HEK293 (cell line): ENCODE data around the gene RRP1.

Source experiments
- SP7 ChIP-seq: fragments of 450-650 bp; formaldehyde crosslinking; IDR thresholded peaks from 2 replicates; pipeline ENCODE4 v1.5.1; 2016; ENCODE audit warnings: missing biosample characterization, missing genetic modification characterization
- YY1 ChIP-seq: fragments of 450-650 bp; formaldehyde crosslinking; IDR thresholded peaks from 2 replicates; pipeline ENCODE4 v1.5.1; 2018; ENCODE audit warnings: missing biosample characterization, missing genetic modification characterization
- ZNF24 ChIP-seq: fragments of 450-650 bp; formaldehyde crosslinking; IDR thresholded peaks from 2 replicates; pipeline ENCODE4 v1.5.1; 2016; ENCODE audit warnings: missing biosample characterization, missing genetic modification characterization
- ZNF843 ChIP-seq: fragments of 450-650 bp; formaldehyde crosslinking; IDR thresholded peaks from 2 replicates; pipeline ENCODE4 v1.5.1; 2016; ENCODE audit warnings: missing biosample characterization, missing genetic modification characterization
- TF ChIP-seq, protein P1 (sequence below): fragments of 450-650 bp; formaldehyde crosslinking; IDR thresholded peaks from 2 replicates; pipeline ENCODE4 v1.5.1; 2016; ENCODE audit warnings: missing biosample characterization, missing genetic modification characterization
- TF ChIP-seq, protein P2 (sequence below): fragments of 450-650 bp; formaldehyde crosslinking; IDR thresholded peaks from 2 replicates; pipeline ENCODE4 v1.5.1; 2016; ENCODE audit warnings: missing biosample characterization, missing genetic modification characterization
- TF ChIP-seq, protein P3 (sequence below): fragments of 450-650 bp; formaldehyde crosslinking; IDR thresholded peaks from 2 replicates; pipeline ENCODE4 v1.5.1; 2017; ENCODE audit warnings: missing biosample characterization, missing genetic modification characterization

DNA sequence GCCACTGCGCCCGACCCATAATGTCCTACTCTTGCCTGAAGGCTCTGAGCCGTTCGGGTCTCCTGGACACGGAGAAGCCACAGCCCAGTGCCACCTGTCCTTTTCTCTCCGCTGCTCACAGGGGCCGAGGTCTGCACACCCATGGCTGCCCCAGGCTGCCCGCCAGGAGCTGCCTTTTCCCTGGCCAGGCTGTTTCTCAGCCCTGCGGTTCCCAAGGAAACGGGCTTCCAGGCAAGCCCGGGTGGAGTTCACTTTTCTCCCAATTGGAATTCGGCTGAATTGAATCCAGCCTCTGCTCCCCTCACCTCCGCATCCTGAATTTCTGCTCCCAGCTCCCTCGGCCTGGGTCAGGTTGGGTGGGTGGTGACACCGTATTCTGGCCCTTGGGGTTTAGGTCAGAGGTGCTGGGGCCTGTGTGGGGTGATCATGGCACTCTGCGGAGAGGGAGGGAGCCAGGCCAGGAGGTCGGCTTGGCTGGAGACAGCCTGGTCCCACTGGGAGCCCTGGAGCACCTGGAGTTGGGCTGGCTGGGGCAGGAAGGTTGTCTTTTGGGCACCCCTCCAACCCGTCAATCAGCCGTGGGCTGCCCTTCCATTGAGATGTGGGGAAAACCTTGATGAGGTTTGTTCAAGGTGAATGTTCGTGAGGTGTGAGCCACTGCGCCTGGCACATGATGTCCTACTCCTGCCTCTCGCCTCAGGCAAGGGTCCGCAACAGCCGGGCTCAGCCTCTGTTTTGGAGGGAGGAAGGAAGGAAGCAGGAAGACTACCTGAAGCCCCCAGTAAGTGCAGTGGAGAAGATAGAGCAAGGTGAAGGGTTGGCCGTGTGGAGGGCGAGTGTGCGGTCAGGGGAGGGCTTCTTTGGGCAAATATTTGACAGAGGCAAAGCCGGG, 25.1 kb downstream of the RRP1 start:
- TF ChIP-seq, protein P1, sequence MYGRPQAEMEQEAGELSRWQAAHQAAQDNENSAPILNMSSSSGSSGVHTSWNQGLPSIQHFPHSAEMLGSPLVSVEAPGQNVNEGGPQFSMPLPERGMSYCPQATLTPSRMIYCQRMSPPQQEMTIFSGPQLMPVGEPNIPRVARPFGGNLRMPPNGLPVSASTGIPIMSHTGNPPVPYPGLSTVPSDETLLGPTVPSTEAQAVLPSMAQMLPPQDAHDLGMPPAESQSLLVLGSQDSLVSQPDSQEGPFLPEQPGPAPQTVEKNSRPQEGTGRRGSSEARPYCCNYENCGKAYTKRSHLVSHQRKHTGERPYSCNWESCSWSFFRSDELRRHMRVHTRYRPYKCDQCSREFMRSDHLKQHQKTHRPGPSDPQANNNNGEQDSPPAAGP (tag by site-specific recombination): no peak
- no peak for TF ChIP-seq ZNF843
- TF ChIP-seq, protein P2, sequence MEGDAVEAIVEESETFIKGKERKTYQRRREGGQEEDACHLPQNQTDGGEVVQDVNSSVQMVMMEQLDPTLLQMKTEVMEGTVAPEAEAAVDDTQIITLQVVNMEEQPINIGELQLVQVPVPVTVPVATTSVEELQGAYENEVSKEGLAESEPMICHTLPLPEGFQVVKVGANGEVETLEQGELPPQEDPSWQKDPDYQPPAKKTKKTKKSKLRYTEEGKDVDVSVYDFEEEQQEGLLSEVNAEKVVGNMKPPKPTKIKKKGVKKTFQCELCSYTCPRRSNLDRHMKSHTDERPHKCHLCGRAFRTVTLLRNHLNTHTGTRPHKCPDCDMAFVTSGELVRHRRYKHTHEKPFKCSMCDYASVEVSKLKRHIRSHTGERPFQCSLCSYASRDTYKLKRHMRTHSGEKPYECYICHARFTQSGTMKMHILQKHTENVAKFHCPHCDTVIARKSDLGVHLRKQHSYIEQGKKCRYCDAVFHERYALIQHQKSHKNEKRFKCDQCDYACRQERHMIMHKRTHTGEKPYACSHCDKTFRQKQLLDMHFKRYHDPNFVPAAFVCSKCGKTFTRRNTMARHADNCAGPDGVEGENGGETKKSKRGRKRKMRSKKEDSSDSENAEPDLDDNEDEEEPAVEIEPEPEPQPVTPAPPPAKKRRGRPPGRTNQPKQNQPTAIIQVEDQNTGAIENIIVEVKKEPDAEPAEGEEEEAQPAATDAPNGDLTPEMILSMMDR: no peak
- no peak for TF ChIP-seq SP7 (tag by site-specific recombination)
- TF ChIP-seq ZNF24 (tag by site-specific recombination): no peak
- TF ChIP-seq YY1 (tag by site-specific recombination): no peak
- TF ChIP-seq, protein P3, sequence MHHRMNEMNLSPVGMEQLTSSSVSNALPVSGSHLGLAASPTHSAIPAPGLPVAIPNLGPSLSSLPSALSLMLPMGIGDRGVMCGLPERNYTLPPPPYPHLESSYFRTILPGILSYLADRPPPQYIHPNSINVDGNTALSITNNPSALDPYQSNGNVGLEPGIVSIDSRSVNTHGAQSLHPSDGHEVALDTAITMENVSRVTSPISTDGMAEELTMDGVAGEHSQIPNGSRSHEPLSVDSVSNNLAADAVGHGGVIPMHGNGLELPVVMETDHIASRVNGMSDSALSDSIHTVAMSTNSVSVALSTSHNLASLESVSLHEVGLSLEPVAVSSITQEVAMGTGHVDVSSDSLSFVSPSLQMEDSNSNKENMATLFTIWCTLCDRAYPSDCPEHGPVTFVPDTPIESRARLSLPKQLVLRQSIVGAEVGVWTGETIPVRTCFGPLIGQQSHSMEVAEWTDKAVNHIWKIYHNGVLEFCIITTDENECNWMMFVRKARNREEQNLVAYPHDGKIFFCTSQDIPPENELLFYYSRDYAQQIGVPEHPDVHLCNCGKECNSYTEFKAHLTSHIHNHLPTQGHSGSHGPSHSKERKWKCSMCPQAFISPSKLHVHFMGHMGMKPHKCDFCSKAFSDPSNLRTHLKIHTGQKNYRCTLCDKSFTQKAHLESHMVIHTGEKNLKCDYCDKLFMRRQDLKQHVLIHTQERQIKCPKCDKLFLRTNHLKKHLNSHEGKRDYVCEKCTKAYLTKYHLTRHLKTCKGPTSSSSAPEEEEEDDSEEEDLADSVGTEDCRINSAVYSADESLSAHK (tag by site-specific recombination): no peak
